ENCODE results near the gene CNIH3.
"Not testable (repeated sequence)": the region's sequence is repeated elsewhere in the genome, so short reads cannot be mapped to it uniquely, and the experiment has no call there.

Gene CNIH3

DNA sequence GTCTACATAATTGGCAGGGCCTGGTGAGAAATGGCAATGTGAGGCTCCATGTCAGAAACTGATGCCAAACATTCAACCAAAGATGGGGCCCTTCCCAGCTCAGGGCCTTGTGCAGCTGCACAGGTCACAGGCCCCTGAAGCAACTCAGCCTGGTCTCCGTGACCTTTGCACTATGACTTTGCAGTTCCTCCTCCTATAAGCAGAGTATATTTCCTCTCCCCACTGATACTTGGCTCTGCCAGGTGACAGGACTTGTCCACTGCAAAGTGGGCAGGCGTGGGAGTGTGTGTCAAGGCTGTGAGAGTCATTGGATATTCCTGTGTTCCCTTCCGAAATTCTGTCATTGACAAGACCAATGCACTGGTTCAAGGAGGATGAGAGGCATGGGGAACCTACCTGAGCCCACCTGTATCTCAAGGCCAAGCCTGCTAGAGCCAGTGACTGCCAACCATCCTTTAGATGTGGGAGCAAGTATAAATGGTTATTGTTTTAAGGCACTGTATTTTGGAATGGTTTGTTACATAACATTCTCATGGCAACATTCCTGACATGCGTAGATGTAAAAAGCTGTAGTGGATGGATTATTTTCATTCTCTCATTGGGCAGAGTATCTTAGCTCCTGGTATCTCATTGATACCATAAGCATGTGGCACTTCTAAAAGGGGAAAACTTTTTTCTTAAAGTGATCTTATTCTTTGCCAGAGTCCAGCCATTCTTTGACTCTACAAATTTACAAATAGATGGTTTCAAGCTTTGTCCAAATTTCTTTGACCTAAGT lies 75.2 kb downstream of the CNIH3 start:
- DNase-seq: no peak

DNA sequence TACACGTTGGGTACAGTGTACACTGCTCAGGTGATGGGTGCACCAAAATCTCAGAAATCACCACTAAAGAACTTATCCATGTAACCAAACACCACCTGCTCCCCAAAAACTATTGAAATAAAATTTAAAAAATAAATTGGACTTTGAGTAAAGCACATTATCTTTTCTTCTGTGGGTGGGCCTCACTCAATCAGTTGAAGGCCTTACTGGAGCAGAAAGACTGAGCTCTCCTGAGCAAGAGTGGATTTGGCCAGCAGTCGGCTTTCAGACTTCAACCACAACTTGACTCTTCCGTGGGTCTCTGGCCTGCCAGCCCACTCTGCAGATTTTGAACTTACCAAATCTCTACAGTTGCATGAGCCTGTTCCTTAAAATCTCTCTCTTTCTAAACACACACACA lies 78.9 kb downstream of the CNIH3 start:
- DNase-seq: no peak

- no peak for DNase-seq
Measured at GRCh38 chr1:224696021-224696420, 79.9 kb downstream of the CNIH3 start.

DNA sequence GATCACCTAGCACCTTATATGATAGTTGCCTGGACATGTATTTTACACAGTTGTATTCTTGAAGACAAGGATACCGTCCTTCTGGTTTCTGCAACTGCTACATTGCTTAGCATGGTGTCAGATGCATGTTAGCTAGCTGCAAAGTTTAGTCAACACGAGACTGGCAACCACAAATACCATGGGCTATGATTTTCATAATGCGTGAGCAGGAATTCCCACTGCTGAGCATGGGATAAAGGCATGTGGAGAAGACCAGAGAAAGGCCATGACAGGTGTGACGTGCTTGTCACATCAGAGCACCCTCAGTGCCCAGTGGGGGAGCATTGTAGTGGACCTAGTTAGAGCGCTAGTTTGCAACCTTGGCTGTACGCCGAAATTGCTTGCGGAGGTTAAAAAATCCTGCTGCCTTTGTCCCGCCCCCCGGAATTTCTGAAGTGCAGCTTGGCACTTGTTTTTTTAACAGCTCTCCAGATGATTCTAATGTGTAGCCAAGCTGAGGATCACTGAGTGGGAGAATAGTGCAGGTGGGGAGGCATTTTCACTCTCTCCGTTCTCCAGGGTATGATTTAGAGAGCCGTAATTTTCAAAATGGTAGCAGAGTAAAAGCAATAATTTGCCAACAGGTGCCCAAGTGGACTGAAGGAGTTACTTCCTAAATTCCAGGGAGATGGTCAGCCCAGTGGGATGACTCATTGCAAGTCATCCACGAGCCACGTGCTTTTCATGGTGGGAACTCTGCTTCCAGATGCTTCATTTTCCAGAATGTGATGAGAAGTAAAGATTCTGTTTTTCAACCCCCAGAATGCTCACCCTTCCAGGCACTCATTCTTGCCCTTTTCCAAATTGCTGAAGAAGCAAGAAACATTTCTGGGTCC lies 81.0 kb downstream of the CNIH3 start:
- no peak for DNase-seq

DNA sequence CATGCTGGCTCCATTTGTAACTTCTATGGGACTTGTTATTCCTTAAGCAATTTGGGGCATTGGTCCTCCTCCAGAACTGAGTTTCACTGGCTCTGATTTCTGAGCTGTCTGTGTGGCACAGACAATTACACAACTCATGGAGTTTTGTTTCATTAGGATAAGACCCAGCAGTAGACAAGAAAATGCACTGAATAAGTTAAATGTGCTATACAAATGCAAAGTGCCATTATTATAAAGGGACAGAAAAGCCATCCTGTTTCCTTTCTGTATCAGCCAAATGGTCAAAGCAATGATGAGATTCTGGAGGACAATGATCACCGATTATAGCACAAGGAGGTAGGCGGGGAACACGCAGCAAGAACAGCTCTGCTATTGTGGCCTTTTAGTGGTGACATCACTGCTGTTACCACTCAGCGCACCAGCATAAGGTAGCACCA lies 81.9 kb downstream of the CNIH3 start:
- DNase-seq: no peak

GRCh38 chr1:224700918-224701531 lies 84.9 kb downstream of the CNIH3 start:
- no peak for DNase-seq

- no peak for DNase-seq
Measured at GRCh38 chr1:224703702-224704101, 87.6 kb downstream of the CNIH3 start.

DNA sequence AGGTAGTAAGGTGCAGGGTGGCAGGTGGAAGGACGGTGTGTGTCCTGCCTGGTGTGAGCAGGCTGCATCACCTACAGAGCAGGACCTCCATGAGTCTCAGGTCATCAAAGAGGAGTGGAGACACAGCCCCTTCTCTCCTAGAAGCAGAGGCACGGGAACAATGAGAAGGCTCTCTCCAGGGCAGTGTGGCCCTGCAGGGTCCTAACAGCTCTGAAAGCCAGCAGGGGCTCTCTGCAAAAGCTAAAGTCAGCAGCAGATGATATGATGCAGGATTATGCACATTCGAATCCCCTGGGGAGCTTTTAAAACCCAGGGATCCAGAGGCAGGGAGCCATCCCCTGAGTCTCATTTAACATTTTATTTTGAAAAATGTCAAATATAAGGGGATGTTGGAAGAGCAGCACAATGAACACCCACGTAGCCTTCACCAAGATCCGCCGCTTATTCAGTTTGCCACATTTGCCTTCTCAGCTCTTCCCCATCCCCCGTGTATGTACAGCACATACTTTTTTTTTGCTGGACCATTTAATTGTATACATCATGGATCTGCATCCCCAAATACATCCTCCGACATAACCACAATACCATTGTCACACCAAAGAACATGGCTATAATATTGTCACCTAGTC lies 88.1 kb downstream of the CNIH3 start:
- DNase-seq: no peak

- DNase-seq: no peak
Measured at GRCh38 chr1:224705578-224705977, 89.5 kb downstream of the CNIH3 start.

- DNase-seq: no peak
Measured at GRCh38 chr1:224707843-224708725, 92.0 kb downstream of the CNIH3 start.

- no peak for DNase-seq
Measured at GRCh38 chr1:224710196-224710595, 94.1 kb downstream of the CNIH3 start.

GRCh38 chr1:224711231-224711756 lies 95.2 kb downstream of the CNIH3 start:
- not testable (repeated sequence) for DNase-seq

DNA sequence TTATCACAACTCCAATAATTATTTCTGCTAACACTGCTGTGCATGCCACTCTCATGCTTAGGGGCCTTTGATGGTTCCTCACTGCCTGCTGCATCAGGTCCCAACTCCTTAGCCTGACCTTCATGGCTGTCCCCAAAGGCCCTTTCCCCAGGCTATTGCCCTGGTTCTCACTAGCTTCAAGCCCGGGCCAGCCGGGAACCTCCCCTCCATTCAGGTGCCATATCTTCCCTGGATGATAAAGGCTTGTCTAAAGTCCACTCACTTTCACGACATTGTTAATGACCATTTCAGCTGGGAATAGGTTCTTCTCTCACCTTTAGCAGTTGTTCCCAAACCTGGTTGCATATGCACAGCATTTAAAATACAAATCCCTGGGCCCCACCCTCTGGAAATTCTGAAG lies 95.8 kb downstream of the CNIH3 start:
- DNase-seq: no peak

GRCh38 chr1:224713228-224713627 lies 97.1 kb downstream of the CNIH3 start:
- DNase-seq: no peak

DNA sequence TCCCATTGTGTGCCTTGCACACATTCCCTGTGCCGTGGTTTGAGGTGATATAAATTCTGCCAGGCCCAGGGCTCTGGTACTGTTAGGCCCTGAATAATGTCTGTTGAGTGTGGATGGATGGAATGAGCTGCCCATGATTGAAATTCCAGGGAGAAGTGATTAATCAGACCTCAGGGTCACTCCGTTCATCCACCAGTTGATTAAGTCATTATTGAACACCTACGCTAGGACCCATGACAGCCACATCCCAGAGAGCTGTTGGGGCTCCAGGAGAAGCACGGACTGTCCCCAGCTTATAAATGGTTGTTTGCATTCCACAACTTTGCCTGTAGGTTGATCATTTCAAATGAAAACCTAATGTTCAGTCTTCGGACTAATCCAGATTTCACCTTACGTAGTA lies 98.4 kb downstream of the CNIH3 start:
- DNase-seq: no peak

- no peak for DNase-seq
Measured at GRCh38 chr1:224718470-224719053, 102.4 kb downstream of the CNIH3 start.

DNA sequence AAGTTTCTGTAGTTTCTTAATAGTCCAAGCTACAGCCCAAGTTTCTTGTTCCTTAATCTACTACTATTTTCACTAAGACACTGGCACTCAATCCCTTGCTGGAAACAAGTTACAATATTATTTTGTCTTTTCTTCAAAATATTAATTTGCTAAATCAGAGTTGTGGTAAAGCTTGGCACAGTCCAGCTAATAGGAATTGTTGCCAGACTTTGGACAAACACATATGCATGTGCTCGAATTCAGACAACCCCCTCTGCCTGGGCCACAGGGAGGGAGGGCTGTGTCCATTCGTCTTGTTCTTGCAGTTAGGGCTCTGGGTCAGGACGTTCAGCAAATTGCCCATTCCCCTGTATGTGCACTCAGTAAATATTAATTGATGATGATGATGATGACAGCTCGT lies 103.6 kb downstream of the CNIH3 start:
- no peak for DNase-seq

GRCh38 chr1:224720216-224720615 lies 104.1 kb downstream of the CNIH3 start:
- DNase-seq: no peak

GRCh38 chr1:224721000-224721399 lies 104.9 kb downstream of the CNIH3 start:
- DNase-seq: no peak

DNA sequence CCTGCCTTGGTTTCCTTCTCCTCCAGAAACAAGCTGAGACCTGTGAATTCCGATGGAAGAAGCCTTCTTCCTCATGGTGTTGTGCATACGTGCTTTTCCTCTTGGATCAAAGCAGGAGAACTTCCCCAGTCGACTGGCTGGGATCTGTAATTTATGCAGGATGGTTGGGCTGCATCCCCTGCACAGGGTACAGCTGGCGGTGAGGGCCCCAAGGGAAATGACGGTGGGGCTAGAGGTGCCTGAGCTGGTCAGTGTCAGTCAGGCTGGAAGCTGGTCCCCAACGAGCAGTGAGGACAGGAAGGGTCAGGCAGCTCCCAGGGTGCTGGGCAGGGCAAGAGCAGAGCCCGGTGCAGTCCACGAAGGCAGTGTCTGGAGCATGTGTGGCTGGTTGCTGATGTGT lies 106.7 kb downstream of the CNIH3 start:
- no peak for DNase-seq

- DNase-seq: no peak
Measured at GRCh38 chr1:224724566-224724965, 108.4 kb downstream of the CNIH3 start.

All from CD4-positive, alpha-beta T cell treated with Interleukin-4 for 4 hours (primary cell).